ENCODE results near the gene MAP3K1.

The MAP3K1 gene

GRCh38 chr5:56849671-56850070, 34.3 kb downstream of the MAP3K1 start:
- no peak for DNase-seq (ENCODE audit: low spot score)

- no peak for DNase-seq (ENCODE audit: low spot score)
Measured at GRCh38 chr5:56850423-56850822, 35.1 kb downstream of the MAP3K1 start.

- DNase-seq (ENCODE audit: low spot score) = no peak
Measured at GRCh38 chr5:56851258-56851941, 36.1 kb downstream of the MAP3K1 start.

GRCh38 chr5:56852228-56853000, 37.1 kb downstream of the MAP3K1 start:
- no peak for DNase-seq (ENCODE audit: low spot score)

- DNase-seq (ENCODE audit: low spot score) = no peak
Measured at GRCh38 chr5:56853698-56854097, 38.3 kb downstream of the MAP3K1 start.

- DNase-seq (ENCODE audit: low spot score) = no peak
Measured at GRCh38 chr5:56854920-56855319, 39.6 kb downstream of the MAP3K1 start.

GRCh38 chr5:56856541-56857178, 41.3 kb downstream of the MAP3K1 start:
- no peak for DNase-seq (ENCODE audit: low spot score)

GRCh38 chr5:56858777-56859442, 43.6 kb downstream of the MAP3K1 start:
- no peak for DNase-seq (ENCODE audit: low spot score)

GRCh38 chr5:56861893-56862485, 46.6 kb downstream of the MAP3K1 start:
- DNase-seq (ENCODE audit: low spot score) = no peak

GRCh38 chr5:56862909-56863308, 47.6 kb downstream of the MAP3K1 start:
- no peak for DNase-seq (ENCODE audit: low spot score)

GRCh38 chr5:56871777-56872176, 56.4 kb downstream of the MAP3K1 start:
- DNase-seq (ENCODE audit: low spot score) = no peak

GRCh38 chr5:56873056-56873455, 57.7 kb downstream of the MAP3K1 start:
- no peak for DNase-seq (ENCODE audit: low spot score)

- DNase-seq (ENCODE audit: low spot score) = no peak
Measured at GRCh38 chr5:56876327-56876726, 61.0 kb downstream of the MAP3K1 start.

- no peak for DNase-seq (ENCODE audit: low spot score)
Measured at GRCh38 chr5:56881571-56881970, 66.2 kb downstream of the MAP3K1 start.

- no peak for DNase-seq (ENCODE audit: low spot score)
Measured at GRCh38 chr5:56893251-56893951, 78.1 kb downstream of the MAP3K1 start.

GRCh38 chr5:56896763-56897162, 81.4 kb downstream of the MAP3K1 start:
- no peak for DNase-seq (ENCODE audit: low spot score)

GRCh38 chr5:56898213-56898612, 82.9 kb downstream of the MAP3K1 start:
- no peak for DNase-seq (ENCODE audit: low spot score)

- no peak for DNase-seq (ENCODE audit: low spot score)
Measured at GRCh38 chr5:56900395-56900794, 85.0 kb downstream of the MAP3K1 start.

- peak; percentile 78 for DNase-seq (ENCODE audit: low spot score)
Measured at GRCh38 chr5:56900858-56901578, 85.7 kb downstream of the MAP3K1 start.

- DNase-seq (ENCODE audit: low spot score) = no peak
Measured at GRCh38 chr5:56908942-56909293, 93.6 kb downstream of the MAP3K1 start.

All from hematopoietic multipotent progenitor cell treated with erythropoietin and hydrocortisone succinate and interleukin-3 and kit ligand, for 17 days (in vitro differentiated cells).